Progenitor cell of endocrine pancreas (in vitro differentiated cells): Measurements from ENCODE around the gene GALNT2. TPM values are rescaled to one million over a fixed set of nuclear protein-coding genes. Genes with fewer than 3 reads are reported as not detected.

Source experiments
- DNase-seq: peaks from one replicate; pipeline ENCODE4 v3.0.0; 2021; ENCODE audit warnings: low spot score; ENCODE audit not compliant: unreplicated experiment
- H3K27ac Mint-ChIP-seq: 2 replicates; pipeline ENCODE4 v1.8.0; 2021; ENCODE audit warnings: mild to moderate bottlenecking, moderate library complexity, mixed read lengths
- H3K27me3 Mint-ChIP-seq: 2 replicates; pipeline ENCODE4 v1.8.0; 2021; ENCODE audit warnings: mixed read lengths
- H3K36me3 Mint-ChIP-seq: 2 replicates; pipeline ENCODE4 v1.8.0; 2022; ENCODE audit warnings: mixed read lengths; ENCODE audit not compliant: insufficient read depth
- H3K4me1 Mint-ChIP-seq: 2 replicates; pipeline ENCODE4 v1.8.0; 2021; ENCODE audit warnings: low read depth, mixed read lengths
- H3K4me3 Mint-ChIP-seq: 2 replicates; pipeline ENCODE4 v1.8.0; 2021; ENCODE audit warnings: low read depth, mild to moderate bottlenecking, moderate library complexity, mixed read lengths
- H3K9me3 Mint-ChIP-seq: 2 replicates; pipeline ENCODE4 v1.8.0; 2021; ENCODE audit warnings: low read depth, mixed read lengths
- total RNA-seq: library from RNA; stranded (reverse); gene quantifications from 2 replicates; pipeline ENCODE4 v1.2.1, GENCODE V29; 2021
- TF ChIP-seq, protein P1 (sequence below): fragments of 200-600 bp; sonication (generic); IDR thresholded peaks from one replicate; pipeline ENCODE4 v1.5.0; 2021; ENCODE audit warnings: antibody characterized with exemption, mild to moderate bottlenecking; ENCODE audit not compliant: unreplicated experiment

GALNT2 gene
- total RNA-seq, 1 donor from 2014 or later: 95.2 TPM

DNA sequence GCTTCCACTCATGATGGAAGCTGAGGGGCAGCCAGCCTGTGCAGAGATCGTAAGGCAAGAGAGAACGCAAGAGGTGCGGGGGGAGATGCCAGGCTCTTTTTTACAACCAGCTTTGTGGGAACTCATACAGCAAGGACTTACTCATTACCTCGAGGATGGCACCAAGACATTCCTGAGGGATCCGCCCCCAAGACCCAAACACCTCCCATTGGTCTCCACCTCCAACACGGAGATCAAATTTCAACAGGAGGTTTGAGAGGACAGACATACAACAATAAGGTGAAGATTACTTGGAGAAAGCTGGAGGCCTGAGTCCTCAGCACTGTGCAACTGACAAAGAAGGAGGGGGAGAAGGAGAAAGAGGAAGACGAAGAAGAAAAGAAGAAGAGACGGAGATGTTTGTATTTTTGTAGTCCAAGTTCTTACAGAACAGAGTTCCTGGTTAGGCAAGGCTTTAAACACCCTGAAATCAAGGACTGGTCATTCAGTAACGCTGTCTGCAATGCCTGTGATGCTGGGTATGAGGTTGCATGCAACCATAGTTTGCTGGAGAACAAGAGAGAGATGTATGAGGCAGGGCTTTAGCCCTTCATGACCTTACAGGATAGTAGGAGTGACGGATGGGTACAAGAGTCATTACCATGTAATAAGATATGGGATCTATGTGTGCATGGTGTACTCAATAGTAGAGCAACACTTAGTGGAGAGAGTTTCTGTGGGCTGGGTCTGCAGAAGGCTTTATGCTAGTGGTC, 19.7 kb upstream of the GALNT2 start:
- no peaks in the 10 kb centered on the region for H3K36me3 Mint-ChIP-seq
- DNase-seq: no peak
- H3K4me3 Mint-ChIP-seq: no peak overlapping the region
- peaks cover 12% of the 10 kb centered on the region for H3K4me1 Mint-ChIP-seq
- H3K27me3 Mint-ChIP-seq: peaks cover 6% of the 10 kb centered on the region
- TF ChIP-seq, protein P1, sequence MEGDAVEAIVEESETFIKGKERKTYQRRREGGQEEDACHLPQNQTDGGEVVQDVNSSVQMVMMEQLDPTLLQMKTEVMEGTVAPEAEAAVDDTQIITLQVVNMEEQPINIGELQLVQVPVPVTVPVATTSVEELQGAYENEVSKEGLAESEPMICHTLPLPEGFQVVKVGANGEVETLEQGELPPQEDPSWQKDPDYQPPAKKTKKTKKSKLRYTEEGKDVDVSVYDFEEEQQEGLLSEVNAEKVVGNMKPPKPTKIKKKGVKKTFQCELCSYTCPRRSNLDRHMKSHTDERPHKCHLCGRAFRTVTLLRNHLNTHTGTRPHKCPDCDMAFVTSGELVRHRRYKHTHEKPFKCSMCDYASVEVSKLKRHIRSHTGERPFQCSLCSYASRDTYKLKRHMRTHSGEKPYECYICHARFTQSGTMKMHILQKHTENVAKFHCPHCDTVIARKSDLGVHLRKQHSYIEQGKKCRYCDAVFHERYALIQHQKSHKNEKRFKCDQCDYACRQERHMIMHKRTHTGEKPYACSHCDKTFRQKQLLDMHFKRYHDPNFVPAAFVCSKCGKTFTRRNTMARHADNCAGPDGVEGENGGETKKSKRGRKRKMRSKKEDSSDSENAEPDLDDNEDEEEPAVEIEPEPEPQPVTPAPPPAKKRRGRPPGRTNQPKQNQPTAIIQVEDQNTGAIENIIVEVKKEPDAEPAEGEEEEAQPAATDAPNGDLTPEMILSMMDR: no peak
- H3K9me3 Mint-ChIP-seq: no peaks in the 10 kb centered on the region
- H3K27ac Mint-ChIP-seq: no peak overlapping the region

DNA sequence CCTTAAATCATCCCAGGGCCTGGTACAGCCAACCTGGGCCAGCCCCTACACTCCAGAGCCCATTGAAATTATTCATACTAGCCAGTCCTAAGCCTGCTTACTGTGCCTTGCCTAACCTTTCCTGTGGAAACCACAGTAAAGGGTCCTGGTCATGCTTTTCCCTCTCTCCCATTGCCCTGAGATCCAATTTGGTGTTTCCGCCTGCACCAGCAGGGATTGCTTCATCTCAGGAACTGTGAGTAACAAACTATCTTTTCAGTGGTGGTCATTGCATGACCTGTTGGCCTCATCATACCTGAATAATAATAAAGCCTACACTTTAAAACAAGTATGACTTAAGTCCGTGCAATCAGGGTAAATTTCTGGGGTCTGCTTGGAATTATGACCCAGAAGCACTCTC, 18.7 kb upstream of the GALNT2 start:
- no peak overlapping the region for H3K27ac Mint-ChIP-seq
- DNase-seq: no peak
- no peaks in the 10 kb centered on the region for H3K36me3 Mint-ChIP-seq
- peaks cover 12% of the 10 kb centered on the region for H3K4me1 Mint-ChIP-seq
- no peak overlapping the region for H3K4me3 Mint-ChIP-seq
- H3K9me3 Mint-ChIP-seq: no peaks in the 10 kb centered on the region
- TF ChIP-seq, protein P1: no peak
- H3K27me3 Mint-ChIP-seq: peaks cover 6% of the 10 kb centered on the region

DNA sequence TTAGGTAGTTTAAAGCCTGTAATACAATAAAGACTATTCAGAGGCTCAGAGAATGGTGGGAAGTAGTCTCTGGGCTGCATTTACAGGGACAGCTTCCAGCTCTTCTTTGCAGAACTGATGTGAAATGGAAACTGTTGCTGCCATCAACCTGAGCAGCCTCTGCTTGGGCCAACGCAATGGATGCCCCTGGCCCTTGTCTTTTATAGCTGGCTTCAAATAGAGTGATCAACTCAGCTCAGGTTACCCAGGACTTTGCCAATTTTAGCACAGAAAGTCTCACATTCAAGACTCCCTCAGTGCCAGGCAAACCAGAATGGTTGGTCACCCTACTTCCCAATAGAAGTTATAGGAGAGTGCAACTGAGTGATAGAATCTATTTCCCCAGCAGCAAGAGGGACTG, 18.1 kb upstream of the GALNT2 start:
- no peaks in the 10 kb centered on the region for H3K9me3 Mint-ChIP-seq
- peaks cover 12% of the 10 kb centered on the region for H3K4me1 Mint-ChIP-seq
- TF ChIP-seq, protein P1: no peak
- no peak overlapping the region for H3K4me3 Mint-ChIP-seq
- DNase-seq: no peak
- H3K27me3 Mint-ChIP-seq: peaks cover 3% of the 10 kb centered on the region
- no peak overlapping the region for H3K27ac Mint-ChIP-seq
- H3K36me3 Mint-ChIP-seq: no peaks in the 10 kb centered on the region

DNA sequence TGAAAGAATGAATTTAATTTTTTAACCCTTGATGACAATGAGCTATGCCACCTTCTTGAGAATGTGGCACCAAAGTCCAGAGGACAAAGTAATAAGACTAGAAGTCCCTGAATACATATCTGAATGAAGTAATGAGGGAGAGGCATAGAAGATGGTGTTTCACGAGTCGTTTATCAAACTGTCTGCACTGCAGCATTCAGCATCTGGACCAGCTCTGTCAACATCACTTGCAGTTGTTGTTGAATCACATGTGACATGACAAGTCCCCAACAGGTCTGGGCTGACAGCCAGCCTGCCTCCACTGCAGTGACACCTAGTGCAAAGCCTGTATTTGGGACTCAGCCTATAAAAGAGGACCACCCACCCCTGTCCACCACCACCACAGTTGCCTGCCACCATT, 17.3 kb upstream of the GALNT2 start:
- DNase-seq: no peak
- Mint-ChIP-seq H3K27me3 (peaks cover 3% of the 10 kb centered on the region), H3K4me1 (peaks cover 12% of the 10 kb centered on the region), H3K9me3 (no peaks in the 10 kb centered on the region), H3K4me3 (no peak overlapping the region), H3K36me3 (no peaks in the 10 kb centered on the region), H3K27ac (no peak overlapping the region)
- TF ChIP-seq, protein P1: no peak

DNA sequence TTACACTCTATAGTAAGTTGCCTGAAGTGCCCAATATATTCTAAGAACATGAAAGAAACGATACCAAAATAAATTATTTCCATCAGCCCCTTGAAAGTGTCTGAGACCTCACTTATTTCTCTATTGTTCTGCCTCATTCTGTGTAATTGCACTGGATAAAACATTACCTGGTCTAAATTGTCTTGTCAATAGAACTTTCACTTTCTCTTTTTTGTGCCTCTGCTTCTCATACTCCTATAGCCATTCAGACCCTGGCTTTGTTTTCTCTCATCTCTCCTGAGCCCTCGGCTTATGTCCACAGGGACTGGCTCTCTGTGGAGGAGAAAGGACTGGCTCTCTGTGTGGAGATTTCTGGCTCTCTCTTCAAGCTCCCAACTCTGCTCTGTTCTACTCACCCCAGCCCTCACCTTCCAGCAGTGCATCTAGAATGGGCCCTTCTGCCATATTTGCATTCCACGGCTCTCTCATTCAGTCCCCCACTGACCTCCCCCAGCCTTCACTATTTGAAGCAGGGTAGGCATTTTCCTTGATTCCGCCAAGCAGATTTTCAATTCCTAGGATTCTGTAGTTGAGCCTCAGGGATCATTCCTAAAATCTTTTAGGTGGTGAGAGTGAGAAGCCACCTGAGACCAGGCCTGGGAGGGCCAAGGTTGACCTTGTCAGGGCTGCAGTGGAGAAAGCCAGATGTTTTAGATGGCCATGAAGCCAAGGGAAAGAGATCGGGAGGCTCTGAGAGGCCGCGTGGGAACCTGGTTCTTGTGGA, 15.9 kb upstream of the GALNT2 start:
- TF ChIP-seq, protein P1: no peak
- no peaks in the 10 kb centered on the region for H3K27me3 Mint-ChIP-seq
- no peaks in the 10 kb centered on the region for H3K36me3 Mint-ChIP-seq
- no peaks in the 10 kb centered on the region for H3K9me3 Mint-ChIP-seq
- DNase-seq: no peak
- H3K4me1 Mint-ChIP-seq: peaks cover 12% of the 10 kb centered on the region
- no peak overlapping the region for H3K27ac Mint-ChIP-seq
- no peak overlapping the region for H3K4me3 Mint-ChIP-seq
